ENCODE data around the gene DPYD.

The DPYD gene

DNA sequence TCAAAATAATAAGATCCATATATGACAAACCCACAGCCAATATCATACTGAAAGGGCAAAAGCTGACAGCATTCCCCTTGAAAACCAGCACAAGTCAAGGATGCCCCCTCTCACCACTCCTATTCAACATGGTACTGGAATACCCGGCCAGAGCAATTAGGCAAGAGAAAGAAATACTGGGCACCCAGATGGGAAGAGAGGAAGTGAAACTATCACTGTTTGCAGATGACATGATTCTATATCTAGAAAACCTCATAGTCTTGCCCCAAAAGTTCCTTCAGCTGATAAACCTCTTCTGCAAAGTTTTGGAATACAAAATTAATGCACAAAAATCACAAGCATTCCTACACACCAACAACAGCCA lies 756.6 kb downstream of the DPYD start:
- in situ Hi-C loops (cut with MboI; ENCODE audit: low sequenced_read_pairs) = no loop called here

DNA sequence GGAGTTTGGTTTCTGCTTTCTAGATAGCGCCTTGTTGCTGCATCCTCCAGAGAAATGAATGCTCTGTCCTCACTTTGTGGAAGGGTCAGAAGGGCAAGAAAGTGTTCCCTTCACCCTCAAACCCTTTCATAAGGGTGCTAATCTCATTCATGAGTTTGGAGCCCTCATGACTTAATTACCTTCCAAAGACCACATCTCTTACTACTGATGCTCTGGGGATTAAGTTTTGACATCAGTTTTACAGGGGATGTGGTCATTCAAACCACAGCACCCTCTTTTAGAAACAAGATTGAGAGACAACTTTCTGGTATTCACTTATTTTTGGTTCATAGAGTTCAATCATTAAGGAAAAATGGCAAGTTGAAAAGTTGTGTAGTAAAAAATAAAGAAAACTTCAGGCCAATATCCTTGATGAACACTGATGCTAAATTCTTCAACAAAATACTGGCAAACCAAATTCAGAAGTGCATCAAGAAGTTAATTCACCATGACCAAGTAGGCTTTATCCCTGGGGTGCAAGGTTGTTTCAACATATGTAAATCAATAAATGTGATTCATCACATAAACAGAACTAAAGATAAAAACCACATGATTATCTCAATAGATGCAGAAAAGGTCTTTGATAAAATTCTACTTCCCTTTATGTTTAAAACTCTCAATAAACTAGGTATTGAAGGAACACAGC lies 757.1 kb downstream of the DPYD start:
- in situ Hi-C loops (cut with MboI; ENCODE audit: low sequenced_read_pairs) = no loop called here

GRCh38 chr1:97160818-97161217 lies 760.0 kb downstream of the DPYD start:
- in situ Hi-C loops (cut with MboI; ENCODE audit: low sequenced_read_pairs) = no loop called here

DNA sequence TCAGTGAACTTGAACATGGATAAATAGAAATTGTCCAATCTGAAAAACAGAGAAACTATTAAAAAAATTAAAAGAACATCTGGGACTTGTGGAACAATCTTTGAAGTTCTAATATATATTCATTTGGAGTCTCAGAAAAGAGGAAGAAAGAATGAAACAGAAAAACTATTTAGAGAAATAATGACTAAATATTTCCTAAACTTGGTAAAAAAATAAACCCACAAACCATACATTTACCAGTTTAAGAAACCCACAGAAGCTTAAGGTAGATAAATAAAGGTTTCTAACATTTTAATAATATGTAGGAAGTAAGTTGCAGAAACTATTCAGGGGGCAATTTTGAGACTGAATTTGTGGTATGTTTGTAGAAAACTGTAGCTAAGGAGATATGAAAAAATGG lies 761.5 kb downstream of the DPYD start:
- in situ Hi-C loops (cut with MboI; ENCODE audit: low sequenced_read_pairs) = no loop called here

- in situ Hi-C loops (cut with MboI; ENCODE audit: low sequenced_read_pairs) = no loop called here
Measured at GRCh38 chr1:97158691-97159096, 762.1 kb downstream of the DPYD start.

DNA sequence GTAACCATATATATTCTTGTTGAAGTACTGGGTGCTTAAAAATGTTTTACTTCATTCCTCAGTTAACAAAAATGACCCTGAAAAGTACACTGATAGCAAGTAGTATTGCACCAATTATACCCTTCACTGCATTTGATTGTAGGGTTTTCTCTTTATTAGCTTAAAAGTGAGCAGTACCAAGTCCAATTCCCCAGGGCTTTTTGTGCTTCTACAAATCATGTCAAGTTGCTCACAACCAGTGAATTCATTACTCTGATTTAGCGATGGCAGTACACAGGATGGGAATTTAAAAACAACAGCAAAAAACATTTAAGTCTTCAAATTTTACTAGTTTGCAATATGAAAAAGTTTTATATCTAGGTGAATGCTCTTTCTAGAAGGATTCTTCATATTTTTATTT lies 762.8 kb downstream of the DPYD start:
- in situ Hi-C loops (cut with MboI; ENCODE audit: low sequenced_read_pairs) = no loop called here

DNA sequence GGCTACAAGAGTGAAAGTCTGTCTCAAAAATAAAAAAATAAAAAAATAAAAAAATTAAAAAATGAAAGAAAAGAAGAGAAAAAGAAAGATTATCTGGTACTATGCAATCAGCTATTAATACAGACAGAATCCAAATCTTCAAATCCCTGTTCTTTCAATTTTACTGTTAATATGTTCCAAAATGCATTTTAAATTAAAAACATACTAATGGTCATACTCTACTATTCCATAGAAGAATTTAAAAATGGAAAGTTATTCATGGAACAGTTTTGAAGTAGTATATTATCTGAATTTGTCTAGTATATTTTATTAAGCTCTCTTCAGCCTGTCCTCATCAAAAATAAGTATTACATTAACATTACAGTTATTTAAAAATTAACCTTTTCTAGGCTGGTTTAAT lies 769.2 kb downstream of the DPYD start:
- in situ Hi-C loops (cut with MboI; ENCODE audit: low sequenced_read_pairs) = no loop called here

DNA sequence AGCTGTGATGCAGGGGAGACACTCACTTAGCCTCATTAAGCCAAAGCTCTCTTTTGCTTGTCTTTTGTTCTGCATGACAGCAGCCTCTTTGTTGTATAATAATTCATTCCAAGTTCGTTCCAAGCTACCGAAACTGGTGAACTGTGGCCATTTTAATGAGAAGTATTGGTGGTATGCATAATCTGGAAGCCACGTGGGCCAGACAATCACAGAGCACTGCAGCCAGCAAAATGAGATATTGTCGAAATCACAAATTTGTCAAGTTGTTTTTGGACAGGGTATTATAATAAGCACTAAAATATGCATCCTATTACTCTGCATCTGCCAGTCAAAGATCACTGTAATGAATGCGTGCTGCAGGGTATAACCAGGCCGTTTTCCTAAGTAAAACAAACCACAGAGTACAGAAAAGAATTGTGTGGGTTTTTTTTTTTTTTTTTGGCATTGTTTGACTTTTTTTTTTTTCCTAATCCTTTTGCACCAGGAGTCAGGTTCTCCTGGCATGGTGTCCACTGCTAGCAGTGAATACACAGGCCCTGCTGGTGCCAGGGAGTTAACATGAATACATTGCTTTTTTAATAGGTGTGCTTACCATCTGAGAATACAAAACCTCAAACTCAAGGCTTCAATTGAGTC lies 775.4 kb downstream of the DPYD start:
- in situ Hi-C loops (cut with MboI; ENCODE audit: low sequenced_read_pairs) = no loop called here

GRCh38 chr1:97144527-97144926 lies 776.3 kb downstream of the DPYD start:
- in situ Hi-C loops (cut with MboI; ENCODE audit: low sequenced_read_pairs) = no loop called here

DNA sequence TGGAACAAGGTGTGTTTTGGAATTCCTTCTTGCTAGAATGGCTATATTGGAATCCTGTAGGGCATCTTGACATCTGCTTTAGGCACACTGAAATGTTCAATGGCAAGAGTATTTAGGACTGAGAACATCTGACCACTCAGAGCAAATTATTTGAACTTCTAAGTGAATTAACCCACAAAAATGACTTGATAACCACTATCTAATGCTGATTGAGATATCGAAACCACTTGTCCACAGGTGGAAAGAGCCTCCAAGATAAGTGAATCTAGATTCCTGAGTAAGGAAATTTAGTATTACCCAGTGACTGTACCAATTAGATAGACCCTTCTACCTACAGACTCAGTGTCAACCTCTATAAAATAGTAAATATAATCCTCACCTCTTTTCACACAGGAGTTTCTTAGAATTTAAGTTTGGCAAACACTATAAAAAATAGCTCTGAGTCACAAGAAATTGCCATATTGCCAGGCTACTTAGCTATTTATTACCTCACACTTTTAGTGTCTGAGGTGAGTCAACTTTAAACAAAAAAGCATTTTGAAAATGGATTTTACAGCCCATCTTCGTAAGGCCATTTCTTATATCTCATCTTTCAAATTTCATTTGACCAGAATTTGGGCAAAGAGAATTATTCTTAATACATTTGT lies 777.5 kb downstream of the DPYD start:
- in situ Hi-C loops (cut with MboI; ENCODE audit: low sequenced_read_pairs) = no loop called here

DNA sequence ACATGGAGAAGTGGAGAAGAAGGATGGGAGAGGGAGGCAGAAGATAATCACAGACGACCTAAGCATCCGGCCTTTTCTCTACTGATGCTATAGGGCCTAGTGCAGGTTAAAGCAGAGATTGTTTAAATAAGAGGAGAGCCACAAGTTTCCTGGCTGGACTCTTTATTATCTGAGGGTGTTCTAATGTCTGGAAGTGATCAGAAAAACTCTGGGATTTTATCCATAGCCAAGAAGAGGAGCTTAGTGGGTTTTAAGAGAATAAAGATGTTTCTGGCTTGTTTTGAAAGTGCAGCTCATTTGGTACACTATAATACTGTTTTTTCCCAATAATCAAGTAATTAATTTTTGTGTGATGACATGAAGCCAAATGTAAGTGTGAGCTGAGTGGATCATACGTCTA lies 780.2 kb downstream of the DPYD start:
- in situ Hi-C loops (cut with MboI; ENCODE audit: low sequenced_read_pairs) = no loop called here

DNA sequence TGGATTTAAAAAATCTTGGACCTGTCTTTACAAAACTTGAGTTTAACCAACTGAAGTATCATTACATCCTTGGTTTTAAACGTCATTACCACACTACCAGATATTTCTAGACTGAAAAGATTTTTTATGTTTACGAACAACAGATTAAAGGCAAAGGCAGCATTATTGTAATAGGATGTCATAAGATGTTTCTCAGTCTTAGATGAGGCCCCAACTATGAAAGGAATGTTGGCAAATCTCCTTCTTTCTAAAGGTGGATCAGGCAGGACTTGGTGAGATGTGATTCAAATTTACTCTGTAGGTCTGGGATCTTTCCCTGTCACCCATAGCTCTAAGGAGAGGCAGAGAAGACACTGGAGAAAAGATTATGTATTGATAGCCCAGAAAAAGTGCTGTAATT lies 781.3 kb downstream of the DPYD start:
- in situ Hi-C loops (cut with MboI; ENCODE audit: low sequenced_read_pairs) = no loop called here

DNA sequence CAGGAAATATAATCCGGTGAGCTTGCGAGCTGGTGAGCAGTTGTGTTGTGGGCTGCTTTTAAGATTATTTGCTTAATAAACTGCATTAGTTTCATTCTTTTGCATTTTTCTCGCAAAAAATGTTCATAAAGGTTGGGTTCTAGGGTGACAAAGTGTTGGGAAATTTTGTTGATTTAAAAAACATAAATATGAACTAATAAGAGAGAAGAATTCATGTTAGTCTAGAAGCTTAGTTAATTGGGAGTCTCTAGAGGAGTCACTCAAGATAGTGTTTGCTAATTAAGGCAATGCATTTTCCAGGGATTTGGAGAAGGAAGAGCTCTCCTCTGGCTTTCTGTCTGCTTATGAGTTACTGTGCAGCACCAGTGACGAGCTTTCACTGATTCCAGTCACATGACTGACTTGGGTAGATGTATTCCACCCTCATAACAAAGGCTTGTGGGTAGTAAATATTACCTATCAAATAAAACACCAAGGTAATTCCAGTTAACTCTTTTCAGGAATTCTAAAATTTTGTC lies 782.3 kb downstream of the DPYD start:
- in situ Hi-C loops (cut with MboI; ENCODE audit: low sequenced_read_pairs) = no loop called here

- in situ Hi-C loops (cut with MboI; ENCODE audit: low sequenced_read_pairs) = no loop called here
Measured at GRCh38 chr1:97137862-97138514, 782.8 kb downstream of the DPYD start.

DNA sequence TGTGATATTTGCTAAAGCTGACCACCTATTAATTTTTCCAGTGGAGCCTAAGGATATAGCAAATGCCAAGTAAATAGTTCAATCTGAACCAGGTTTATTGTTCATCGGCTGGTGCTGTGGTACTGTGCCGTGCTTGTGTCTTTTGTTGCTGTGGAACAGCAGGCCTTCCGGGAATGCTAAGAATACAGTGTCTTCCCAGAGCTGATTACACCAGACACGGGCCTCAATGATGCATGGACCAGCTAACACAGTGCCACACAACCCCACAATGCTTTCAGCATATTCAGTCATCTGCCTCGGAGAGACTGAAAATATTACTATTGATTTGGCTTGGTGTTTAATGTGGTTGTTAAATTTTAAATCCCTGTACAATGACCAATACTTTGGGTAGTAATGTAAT lies 783.8 kb downstream of the DPYD start:
- in situ Hi-C loops (cut with MboI; ENCODE audit: low sequenced_read_pairs) = no loop called here

- in situ Hi-C loops (cut with MboI; ENCODE audit: low sequenced_read_pairs) = no loop called here
Measured at GRCh38 chr1:97135972-97136371, 784.9 kb downstream of the DPYD start.

DNA sequence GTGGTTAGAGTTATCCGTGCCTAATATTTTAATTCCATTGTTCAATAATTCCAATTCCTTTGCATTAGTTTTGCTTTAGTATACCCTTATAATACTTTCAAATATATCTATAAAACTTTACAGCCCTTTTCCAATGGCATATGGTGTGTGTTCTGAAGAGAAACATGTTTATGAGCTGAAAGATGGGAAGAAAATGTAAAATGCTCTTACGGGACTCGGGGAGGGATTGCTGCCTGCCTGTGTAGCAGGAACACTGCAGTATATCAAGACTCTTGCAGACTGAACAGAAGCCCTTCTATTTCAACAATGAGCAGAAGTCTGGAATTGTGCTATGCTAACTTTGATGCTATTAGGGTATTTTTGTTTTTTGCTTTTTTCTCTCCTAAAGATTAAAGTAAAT lies 792.4 kb downstream of the DPYD start:
- in situ Hi-C loops (cut with MboI; ENCODE audit: low sequenced_read_pairs) = no loop called here

DNA sequence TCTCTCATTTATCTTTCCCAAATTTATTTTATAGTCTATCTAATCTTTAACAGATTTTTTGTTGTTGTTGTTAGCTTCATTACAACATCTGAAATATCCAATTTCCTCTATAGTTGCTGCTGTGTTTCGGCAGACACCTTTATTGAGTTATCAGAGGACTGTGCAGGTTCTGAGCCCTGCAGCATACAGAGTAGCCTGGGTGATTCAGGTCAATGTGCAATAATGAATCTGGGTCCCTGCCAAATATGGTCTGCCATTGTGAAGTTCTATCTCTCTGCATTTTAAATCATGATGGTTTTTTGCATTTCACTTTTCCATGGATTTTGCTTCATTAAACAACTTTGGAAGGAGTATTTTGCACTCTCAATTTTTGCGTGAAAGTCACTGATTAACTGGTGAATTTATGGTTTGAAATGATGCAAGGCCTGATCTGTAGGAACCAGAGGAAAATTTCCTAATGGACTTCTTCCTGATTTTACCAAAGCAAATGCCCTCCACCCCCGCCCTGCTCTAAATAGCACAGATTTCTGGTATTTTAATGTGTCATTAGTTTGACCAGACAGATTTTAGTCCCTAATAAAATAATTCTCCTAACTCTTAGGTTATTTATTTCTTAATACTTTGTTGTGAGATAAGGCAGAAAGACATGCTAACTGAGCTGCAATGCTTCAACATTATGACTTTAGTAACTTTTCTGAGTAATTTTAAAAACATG lies 797.0 kb downstream of the DPYD start:
- in situ Hi-C loops (cut with MboI; ENCODE audit: low sequenced_read_pairs) = no loop called here

- in situ Hi-C loops (cut with MboI; ENCODE audit: low sequenced_read_pairs) = no loop called here
Measured at GRCh38 chr1:97120806-97121205, 800.0 kb downstream of the DPYD start.

DNA sequence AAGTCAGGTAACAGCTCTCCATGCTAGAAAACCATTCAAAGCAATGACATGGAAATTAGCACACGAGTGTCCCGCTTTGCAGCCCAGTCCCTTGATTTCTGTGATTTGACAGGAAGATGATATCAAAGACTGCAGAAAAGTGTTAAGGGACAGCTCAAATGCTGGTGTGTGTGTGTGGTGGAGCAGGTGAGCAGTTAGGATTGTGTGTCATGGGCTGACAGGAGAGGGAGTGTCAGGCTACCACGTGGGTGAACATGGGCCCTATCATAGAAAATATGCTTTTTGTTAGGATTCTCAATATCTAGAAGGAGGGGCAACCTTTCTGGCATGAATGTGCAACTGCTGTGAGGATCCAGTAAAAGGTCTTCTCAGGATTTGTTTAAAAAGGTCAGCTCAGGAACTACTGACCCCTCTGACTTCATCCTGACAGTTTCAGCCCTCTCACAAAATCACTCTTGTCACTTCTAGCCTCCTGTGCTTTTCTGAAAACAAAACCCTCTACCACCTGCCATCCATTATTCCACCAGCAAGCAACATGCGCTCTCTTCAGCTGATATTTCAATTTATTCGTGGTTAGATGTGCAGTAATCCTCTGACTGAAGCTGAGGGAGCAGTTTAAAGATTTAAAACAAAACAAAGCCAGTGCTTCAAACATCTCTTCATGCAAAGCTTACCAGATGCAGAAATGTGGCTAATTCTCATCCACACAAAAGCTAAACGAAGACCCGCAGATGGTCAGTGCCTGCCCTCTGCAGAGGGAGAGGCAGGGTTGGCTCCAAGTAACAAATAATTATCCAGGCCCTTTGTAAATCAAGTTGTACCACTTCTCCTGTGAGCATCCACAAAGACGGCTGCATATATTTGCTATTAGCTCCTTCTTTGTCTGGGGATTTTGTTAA lies 801.3 kb downstream of the DPYD start:
- in situ Hi-C loops (cut with MboI; ENCODE audit: low sequenced_read_pairs) = no loop called here

All from HL-60/S4 treated with phorbol 12-myristate 13-acetate at 8.2 ng/mL for 4 days and 3 days (cell line).